NOMO-1 treated with DMSO at 0.1 percent for 48 hours (cell line): ENCODE measurements around the gene NBEA.
"Not testable (repeated sequence)": the region's sequence is repeated elsewhere in the genome, so short reads cannot be mapped to it uniquely, and the experiment has no call there.

Experiments used
- DNase-seq: peaks from one replicate; lab custom pipeline; 2025; ENCODE audit not compliant: unreplicated experiment; lab: John Stamatoyannopoulos, UW

NBEA gene

DNA sequence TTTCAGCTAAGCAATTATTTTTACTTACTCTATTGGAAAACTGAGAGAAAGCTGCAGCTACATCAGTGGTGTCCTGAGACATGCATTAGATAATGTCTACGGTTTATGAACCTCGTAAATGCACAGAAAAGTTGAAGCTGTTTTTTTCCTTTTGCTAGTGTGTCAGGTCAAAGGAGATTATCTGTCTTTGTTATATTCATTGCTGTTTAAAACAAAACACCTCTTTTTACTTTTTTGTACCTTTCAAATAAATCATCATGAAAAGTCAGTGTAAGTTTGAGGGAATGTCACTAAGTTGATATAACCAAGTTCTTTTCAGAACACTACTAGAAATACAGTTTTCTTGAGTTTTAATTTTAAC is 2.2 kb downstream of the NBEA start:
- no peak for DNase-seq

DNA sequence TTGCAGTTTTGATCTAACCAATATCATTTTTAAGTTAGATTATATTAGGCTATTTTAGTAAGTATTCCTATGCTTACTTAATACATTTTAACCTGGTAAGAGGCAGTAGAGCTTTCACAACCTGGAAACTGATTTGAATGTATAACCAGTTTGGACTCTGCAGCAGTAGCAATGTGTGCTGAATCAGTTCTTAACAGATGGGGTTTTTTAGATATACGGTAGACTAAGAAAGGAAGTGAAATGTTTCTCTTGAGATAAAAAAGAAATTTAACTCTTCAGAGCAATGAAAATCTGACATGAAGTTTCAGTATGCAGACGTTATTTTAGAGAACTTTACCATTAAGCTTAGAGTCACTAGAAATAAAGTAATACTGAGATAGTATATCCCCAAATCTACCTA is 2.7 kb downstream of the NBEA start:
- no peak for DNase-seq

DNA sequence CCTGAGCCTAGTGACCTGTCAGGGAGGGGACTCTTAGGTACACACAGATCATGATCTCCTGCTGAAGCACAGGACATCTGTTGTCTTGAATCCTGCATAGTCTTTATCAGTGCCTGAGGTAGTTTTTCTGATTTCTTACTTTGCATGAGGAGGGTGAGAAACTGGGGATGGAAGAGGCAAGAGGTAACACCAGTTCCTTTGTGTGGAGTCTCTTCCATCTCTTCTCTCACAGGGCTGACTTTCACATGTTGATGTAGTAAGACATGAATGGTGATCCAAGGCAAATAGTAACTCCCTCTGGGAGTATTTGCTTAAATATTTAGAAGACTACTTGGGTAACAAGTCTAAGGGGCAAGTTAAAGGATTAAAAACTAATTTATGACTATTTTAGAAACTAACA is 9.5 kb downstream of the NBEA start:
- DNase-seq = no peak

DNA sequence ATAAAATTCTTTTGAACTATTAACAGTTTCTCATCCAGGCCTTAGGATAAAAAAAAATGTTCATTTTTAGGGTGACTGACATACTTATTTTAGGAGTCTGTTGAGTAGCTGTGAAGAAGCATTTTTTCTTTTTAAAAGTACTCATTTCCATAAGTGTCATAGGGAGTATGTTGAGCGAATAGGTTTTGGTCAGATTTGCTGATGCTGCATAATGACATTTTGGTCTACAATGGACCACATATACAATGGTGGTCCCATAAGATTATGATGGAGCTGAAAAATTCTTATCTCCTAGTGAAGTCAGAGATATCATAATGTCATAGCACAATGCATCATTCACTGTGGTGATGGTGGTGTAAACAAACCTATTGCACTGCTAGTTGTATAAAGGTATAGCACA is 17.4 kb downstream of the NBEA start:
- no peak for DNase-seq

GRCh38 chr13:34964558-34964957 is 22.5 kb downstream of the NBEA start:
- DNase-seq = no peak

DNA sequence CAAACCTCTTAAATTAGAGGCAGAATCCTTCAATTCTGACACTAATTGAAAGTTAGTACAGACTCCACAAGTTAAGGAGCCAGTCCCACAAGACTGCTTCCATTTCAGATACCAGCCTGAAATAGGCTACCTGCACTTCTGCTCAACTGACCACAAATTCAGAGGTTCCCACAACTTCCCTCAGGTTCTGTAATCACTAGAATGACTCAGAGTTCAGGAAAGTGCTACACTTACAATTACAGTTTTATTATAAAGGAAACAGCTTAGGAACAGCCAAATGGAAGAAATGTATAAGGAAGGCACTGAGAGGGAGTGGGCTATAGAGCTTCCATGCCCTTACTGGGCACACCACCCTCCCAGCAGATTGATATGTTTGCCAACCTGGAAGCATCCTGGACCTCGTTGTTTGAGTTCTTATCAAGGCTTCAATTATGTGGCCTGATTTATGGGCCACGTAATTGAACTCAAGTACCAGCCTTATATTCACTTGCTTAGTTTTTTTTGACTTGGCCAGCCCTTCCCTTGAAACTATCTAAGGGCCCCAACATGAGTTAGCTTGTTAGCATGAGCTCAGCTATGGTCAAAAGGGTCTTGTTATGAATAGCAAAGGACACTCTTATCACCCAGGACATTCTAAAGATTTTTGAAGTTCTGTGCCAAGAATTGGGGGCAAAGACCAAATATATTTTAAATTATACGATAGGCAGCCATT is 25.9 kb downstream of the NBEA start:
- DNase-seq = no peak

DNA sequence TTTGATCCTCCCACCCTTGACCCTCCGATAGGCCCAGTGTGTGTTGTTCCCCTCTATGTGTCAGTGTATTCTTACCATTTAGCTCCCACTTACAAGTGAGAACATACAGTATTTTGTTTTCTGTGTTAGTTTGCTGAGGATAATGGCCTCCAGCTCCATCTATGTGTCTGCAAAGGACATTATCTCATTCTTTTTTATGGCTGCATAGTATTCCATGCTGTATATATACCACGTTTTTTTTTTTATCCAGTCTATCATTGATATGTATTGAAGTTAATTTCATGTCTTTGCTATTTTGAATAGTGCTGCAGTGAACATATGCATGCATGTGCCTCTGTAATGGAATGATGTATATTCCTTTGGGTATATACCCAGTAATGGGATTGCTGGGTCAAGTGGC is 27.5 kb downstream of the NBEA start:
- not testable (repeated sequence) for DNase-seq

DNA sequence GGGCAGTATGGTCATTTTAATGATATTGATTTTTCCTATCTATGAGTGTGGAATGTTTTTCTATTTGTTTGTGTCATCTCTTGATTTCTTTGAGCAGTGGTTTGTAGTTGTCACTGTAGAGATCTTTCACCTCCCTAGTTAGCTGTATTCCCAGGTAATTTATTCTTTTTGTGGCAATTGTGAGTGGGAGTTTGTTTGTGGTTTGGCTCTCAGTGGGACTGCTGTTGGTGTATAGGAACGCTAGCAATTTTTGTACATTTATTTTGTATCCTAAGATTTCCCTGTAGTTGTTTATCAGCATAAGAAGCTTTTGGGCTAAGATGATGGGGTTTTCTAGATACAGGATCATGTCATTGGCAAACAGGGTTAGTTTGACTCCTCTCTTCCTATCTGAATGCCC is 28.9 kb downstream of the NBEA start:
- DNase-seq = no peak

- no peak for DNase-seq
Measured at GRCh38 chr13:34971473-34971872, 29.4 kb downstream of the NBEA start.

GRCh38 chr13:34985199-34985598 is 43.1 kb downstream of the NBEA start:
- not testable (repeated sequence) for DNase-seq

DNA sequence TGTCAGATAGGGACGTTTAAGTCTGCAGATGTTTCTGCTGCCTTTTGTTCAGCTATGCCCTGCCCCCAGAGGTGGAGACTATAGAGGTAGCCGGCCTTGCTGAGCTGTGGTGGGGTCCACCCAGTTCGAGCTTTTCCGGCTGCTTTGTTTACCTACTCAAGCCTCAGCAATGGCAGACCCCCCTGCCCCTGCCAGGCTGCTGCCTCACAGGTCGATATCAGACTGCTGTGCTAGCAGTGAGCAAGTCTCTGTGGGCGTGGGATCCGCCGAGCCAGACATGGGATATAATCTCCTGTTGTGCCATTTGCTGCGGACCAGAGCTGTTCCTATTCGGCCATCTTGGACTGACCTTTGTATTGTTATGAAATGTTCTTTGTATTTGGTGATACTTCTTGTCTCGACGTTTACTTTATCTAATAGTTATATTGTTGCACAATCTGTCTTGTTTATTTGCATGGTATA is 46.3 kb downstream of the NBEA start:
- DNase-seq = no peak

DNA sequence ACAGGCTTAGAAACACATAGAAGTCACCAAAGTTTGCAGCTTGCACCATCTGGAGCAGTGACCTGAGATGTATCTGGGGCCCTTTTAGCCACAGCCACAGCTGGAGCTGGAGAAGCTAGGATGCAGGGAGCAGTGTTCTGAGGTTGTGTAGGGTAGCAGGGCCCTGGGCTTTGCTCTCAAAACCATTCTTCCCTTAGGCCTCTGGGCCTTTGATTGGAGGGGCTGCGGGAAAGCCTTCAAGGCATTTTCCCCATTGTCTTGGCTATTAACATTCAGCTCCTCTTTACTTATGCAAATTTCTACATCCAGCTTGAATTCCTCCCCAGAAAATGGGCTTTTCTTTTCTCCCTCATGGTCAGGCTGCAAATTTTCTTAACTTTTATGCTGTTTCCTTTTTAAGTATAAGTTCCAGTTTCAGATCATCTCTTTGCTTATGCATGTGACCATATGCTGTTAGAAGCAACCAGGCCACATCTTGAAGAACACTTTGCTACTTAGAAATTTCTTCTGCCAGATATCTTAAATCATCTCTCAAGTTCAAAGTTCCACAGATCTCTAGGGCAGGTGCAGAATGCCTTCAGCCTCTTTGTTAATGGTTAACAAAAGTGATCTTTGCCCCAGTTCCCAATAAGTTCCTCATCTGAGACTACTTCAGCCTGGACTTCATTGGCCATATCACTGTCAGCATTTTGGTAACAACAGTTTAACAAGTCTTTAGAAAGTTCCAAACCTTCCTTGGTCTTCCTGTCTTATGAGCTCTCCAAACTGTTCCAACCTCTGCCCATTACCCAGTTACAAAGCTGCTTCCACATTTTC is 48.5 kb downstream of the NBEA start:
- no peak for DNase-seq

GRCh38 chr13:34993470-34993869 is 51.4 kb downstream of the NBEA start:
- no peak for DNase-seq

DNA sequence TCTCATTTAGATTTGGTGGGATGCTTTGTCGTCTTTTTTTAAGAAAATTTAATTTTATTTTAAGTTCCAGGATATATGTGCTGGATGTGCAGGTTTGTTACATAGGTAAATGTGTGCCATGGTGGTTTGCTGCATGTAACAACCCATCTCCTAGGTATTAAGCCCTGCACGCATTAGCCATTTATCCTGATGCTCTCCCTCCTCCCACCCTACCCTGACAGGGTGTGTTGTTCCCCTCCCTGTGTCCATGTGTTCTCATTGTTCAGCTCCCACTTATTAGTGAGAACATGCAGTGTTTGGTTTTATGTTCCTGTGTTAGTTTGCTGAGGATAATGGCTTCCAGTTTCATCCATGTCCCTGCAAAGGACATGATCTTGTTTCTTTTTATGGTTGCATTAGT is 61.7 kb downstream of the NBEA start:
- DNase-seq = not testable (repeated sequence)

- DNase-seq = no peak
Measured at GRCh38 chr13:35005051-35005450, 63.0 kb downstream of the NBEA start.

- DNase-seq = no peak
Measured at GRCh38 chr13:35014606-35015213, 72.6 kb downstream of the NBEA start.

DNA sequence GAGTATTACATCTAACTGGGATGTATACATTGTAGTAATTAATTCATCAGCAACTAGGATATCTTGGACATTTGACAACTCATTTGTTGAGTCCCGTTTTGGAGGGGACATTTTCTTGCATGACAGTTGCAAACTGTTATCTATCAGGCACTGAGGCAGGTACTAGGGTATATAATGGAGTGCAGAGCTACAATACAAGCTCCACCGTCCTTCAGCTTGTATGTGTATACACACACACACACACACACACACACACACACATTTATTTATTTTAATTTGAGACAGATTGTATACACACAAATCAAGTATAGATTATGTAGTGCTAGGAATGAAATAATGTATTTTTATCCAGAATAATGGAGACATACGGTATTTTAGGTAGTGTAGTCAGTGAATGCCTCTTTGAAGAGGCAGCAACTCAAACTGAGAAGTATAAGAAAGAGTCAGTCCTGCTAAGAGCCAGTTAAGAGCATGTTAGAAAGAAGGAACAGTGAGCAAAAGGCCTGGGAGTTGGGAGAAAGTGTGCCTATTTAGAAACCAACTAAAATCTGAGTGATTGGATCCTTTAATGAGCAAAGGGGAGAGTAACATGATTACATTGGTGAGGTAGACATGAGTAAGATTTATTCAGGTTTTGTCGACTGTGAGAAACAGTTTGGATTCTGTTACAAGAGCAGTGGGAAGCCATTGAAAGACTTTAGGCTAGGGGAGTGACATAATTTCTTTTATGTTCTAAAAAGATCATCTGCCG is 74.5 kb downstream of the NBEA start:
- no peak for DNase-seq

- DNase-seq = no peak
Measured at GRCh38 chr13:35025314-35025713, 83.2 kb downstream of the NBEA start.

GRCh38 chr13:35028338-35028867 is 86.3 kb downstream of the NBEA start:
- DNase-seq = no peak

- DNase-seq = no peak
Measured at GRCh38 chr13:35039012-35039411, 96.9 kb downstream of the NBEA start.

- no peak for DNase-seq
Measured at GRCh38 chr13:35046587-35046986, 104.5 kb downstream of the NBEA start.
